PC-9 (cell line): ENCODE results near the gene MRPL34.
A peak's percentile ranks its signal among the peaks of the same experiment; 100 is the strongest.

Experiments
- EZH2 ChIP-seq: fragments of 200-600 bp; sonication (generic); IDR thresholded peaks from 2 replicates; pipeline ENCODE4 v1.8.0; 2017; ENCODE audit warnings: antibody characterized with exemption, low read depth
- TF ChIP-seq, protein P1 (sequence below): fragments of 200-600 bp; sonication (generic); conservative IDR thresholded peaks from 2 replicates; pipeline ENCODE4 v1.6.1; 2017; ENCODE audit warnings: mixed run types, antibody characterized with exemption, mild to moderate bottlenecking, moderate library complexity

DNA sequence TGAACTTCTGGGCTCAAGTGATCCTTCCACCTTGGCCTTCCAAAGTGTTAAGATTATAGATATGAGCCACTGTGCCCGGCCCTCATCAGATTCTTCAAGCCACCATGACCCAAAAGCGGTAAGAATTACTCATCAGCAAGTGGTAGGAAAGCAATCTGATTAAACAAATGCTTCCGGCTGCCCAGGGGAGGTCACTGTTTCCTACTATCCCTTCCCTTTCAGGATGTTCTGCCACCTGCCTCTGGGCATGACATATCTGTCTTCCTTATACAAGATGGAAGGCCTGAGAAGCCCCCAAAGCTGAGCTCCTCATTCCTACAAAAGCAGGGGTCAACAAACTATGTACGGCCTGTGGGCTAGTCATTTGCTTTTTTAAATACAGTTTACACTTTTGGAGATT is 9.4 kb upstream of the MRPL34 start:
- TF ChIP-seq, protein P1, sequence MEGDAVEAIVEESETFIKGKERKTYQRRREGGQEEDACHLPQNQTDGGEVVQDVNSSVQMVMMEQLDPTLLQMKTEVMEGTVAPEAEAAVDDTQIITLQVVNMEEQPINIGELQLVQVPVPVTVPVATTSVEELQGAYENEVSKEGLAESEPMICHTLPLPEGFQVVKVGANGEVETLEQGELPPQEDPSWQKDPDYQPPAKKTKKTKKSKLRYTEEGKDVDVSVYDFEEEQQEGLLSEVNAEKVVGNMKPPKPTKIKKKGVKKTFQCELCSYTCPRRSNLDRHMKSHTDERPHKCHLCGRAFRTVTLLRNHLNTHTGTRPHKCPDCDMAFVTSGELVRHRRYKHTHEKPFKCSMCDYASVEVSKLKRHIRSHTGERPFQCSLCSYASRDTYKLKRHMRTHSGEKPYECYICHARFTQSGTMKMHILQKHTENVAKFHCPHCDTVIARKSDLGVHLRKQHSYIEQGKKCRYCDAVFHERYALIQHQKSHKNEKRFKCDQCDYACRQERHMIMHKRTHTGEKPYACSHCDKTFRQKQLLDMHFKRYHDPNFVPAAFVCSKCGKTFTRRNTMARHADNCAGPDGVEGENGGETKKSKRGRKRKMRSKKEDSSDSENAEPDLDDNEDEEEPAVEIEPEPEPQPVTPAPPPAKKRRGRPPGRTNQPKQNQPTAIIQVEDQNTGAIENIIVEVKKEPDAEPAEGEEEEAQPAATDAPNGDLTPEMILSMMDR: peak; percentile 53; the same call in 1 of the 2 replicates
- TF ChIP-seq EZH2: no peak
